GM12891 (cell line): ENCODE measurements around the gene HSDL2.

Source experiments
- PAX5 ChIP-seq: IDR thresholded peaks from 2 replicates; pipeline ENCODE4 v1.6.1; 2011; ENCODE audit warnings: low read length, moderate library complexity, mild to moderate bottlenecking; ENCODE audit not compliant: insufficient read depth, severe bottlenecking
- POLR2A ChIP-seq: IDR thresholded peaks from 2 replicates; pipeline ENCODE4 v1.6.1; 2011; ENCODE audit warnings: low read depth, low read length, control low read depth
- POLR2AphosphoS5 ChIP-seq: IDR thresholded peaks from 2 replicates; pipeline ENCODE4 v1.6.1; 2011; ENCODE audit warnings: low read depth, low read length, control low read depth

- TF ChIP-seq POLR2A (no peak), PAX5 (no peak), POLR2AphosphoS5 (no peak)
Measured at GRCh38 chr9:112472996-112473395, 93.1 kb downstream of the HSDL2 start.
